IMR-90 (cell line): ENCODE results near the gene UTF1. TPM values are rescaled to one million over a fixed set of nuclear protein-coding genes. Genes with fewer than 3 reads are reported as not detected.

Experiments used
- ATAC-seq: fragments of 200-7000 bp; cut with Tn5 transposase; 2 replicates; pipeline ENCODE4 v1.9.1; 2020; ENCODE audit warnings: low read depth, mild to moderate bottlenecking, moderate library complexity
- BruUV-seq: library from RNA; stranded (reverse); fragments of 400-500 nt; replicated peaks from 2 replicates; lab custom pipeline; 2021; lab: Mats Ljungman, UMichigan
- CTCF ChIA-PET: fragments of 300-600 bp; formaldehyde crosslinking; extraction: SDS; loops from one replicate; lab custom pipeline; 2021; ENCODE audit warnings: antibody characterized with exemption; lab: Yijun Ruan, JAX
- POLR2A ChIA-PET: fragments of 300-600 bp; sonication (Branson Sonifier 250); formaldehyde crosslinking; loops from one replicate; lab custom pipeline; 2022; ENCODE audit warnings: antibody characterized with exemption; ENCODE audit not compliant: unreplicated experiment; lab: Charles Lee
- DNase-seq: peaks from one replicate; pipeline ENCODE4 v3.0.0; 2013
- H2AFZ ChIP-seq: replicated peaks from 2 replicates; pipeline ENCODE3; 2013; ENCODE audit warnings: low read length, mild to moderate bottlenecking; ENCODE audit not compliant: poor library complexity
- H2AK5ac ChIP-seq: 2 replicates; pipeline ENCODE4 v1.6.1; 2013; ENCODE audit warnings: low read depth, low read length, inconsistent platforms
- H2AK9ac ChIP-seq: replicated peaks from 2 replicates; pipeline ENCODE3; 2013; ENCODE audit warnings: mild to moderate bottlenecking, low read depth, low read length, moderate library complexity; ENCODE audit not compliant: poor library complexity
- H2BK120ac ChIP-seq: 2 replicates; pipeline ENCODE4 v1.6.1; 2013; ENCODE audit warnings: low read depth, low read length, inconsistent platforms
- H2BK15ac ChIP-seq: 3 replicates; pipeline ENCODE4 v1.6.1; 2013; ENCODE audit warnings: low read depth, low read length, inconsistent platforms
- H2BK20ac ChIP-seq: 2 replicates; pipeline ENCODE4 v1.6.1; 2013; ENCODE audit warnings: low read depth, mild to moderate bottlenecking, inconsistent platforms, low read length, moderate library complexity
- H2BK5ac ChIP-seq: 2 replicates; pipeline ENCODE4 v1.6.1; 2013; ENCODE audit warnings: mild to moderate bottlenecking, low read depth, low read length, inconsistent platforms; ENCODE audit not compliant: poor library complexity, severe bottlenecking
- H3K14ac ChIP-seq: replicated peaks from 2 replicates; pipeline ENCODE4 v1.6.1; 2013; ENCODE audit warnings: low read depth, low read length, inconsistent platforms
- H3K18ac ChIP-seq: 2 replicates; pipeline ENCODE4 v1.6.1; 2013; ENCODE audit warnings: low read depth, low read length, control low read depth
- H3K23ac ChIP-seq: 2 replicates; pipeline ENCODE4 v1.6.1; 2013; ENCODE audit warnings: low read depth, low read length, inconsistent platforms
- H3K27ac ChIP-seq: 2 replicates; pipeline ENCODE4 v1.5.1; 2013; ENCODE audit warnings: mild to moderate bottlenecking, control low read depth, low read length; ENCODE audit not compliant: insufficient read depth
- H3K27me3 ChIP-seq: 2 replicates; pipeline ENCODE4 v1.6.1; 2013; ENCODE audit warnings: low read length; ENCODE audit not compliant: control insufficient read depth, insufficient read depth
- H3K36me3 ChIP-seq: 2 replicates; pipeline ENCODE4 v1.6.1; 2013; ENCODE audit warnings: low read length, mixed read lengths; ENCODE audit not compliant: control insufficient read depth, insufficient read depth
- H3K4ac ChIP-seq: 2 replicates; pipeline ENCODE4 v1.6.1; 2013; ENCODE audit warnings: low read depth, low read length, inconsistent platforms
- H3K4me1 ChIP-seq: 2 replicates; pipeline ENCODE4 v1.6.1; 2013; ENCODE audit warnings: low read length, mixed read lengths; ENCODE audit not compliant: control insufficient read depth, insufficient read depth
- H3K4me2 ChIP-seq: 2 replicates; pipeline ENCODE4 v1.6.1; 2013; ENCODE audit warnings: low read depth, mild to moderate bottlenecking, control low read depth, low read length, moderate library complexity
- H3K4me3 ChIP-seq: 2 replicates; pipeline ENCODE4 v1.5.1; 2013; ENCODE audit warnings: low read depth, mild to moderate bottlenecking, control low read depth, low read length, moderate library complexity; ENCODE audit not compliant: insufficient read depth
- H3K56ac ChIP-seq: 2 replicates; pipeline ENCODE4 v1.6.1; 2013; ENCODE audit warnings: low read length, inconsistent platforms; ENCODE audit not compliant: insufficient read depth; ENCODE audit errors: extremely low read depth
- H3K79me1 ChIP-seq, 2 experiments: 2 replicates each; pipeline ENCODE4 v1.6.1; 2013; ENCODE audit warnings: low read length in 2 of 2, inconsistent platforms in 1 of 2, low read depth in 1 of 2
- H3K9ac ChIP-seq: 2 replicates; pipeline ENCODE4 v1.6.1; 2013; ENCODE audit warnings: low read depth, low read length, control low read depth
- H3K9me1 ChIP-seq: 2 replicates; pipeline ENCODE4 v1.6.1; 2013; ENCODE audit warnings: low read length, inconsistent platforms; ENCODE audit not compliant: insufficient read depth
- H3K9me3 ChIP-seq: 2 replicates; pipeline ENCODE4 v1.6.1; 2013; ENCODE audit warnings: low read length; ENCODE audit not compliant: control insufficient read depth, insufficient read depth
- H4K20me1 ChIP-seq: 2 replicates; pipeline ENCODE4 v1.6.1; 2013; ENCODE audit warnings: low read length, inconsistent platforms; ENCODE audit not compliant: insufficient read depth
- H4K5ac ChIP-seq: 2 replicates; pipeline ENCODE4 v1.6.1; 2013; ENCODE audit warnings: mild to moderate bottlenecking, low read depth, low read length, control low read depth
- H4K8ac ChIP-seq, 2 experiments: 2 replicates each; pipeline ENCODE4 v1.6.1; 2013; ENCODE audit warnings: low read depth in 2 of 2, low read length in 2 of 2, control low read depth in 1 of 2, inconsistent platforms in 1 of 2
- H4K91ac ChIP-seq: 2 replicates; pipeline ENCODE4 v1.6.1; 2013; ENCODE audit warnings: low read depth, low read length, inconsistent platforms; ENCODE audit not compliant: insufficient read depth
- BHLHE40 ChIP-seq: fragments of 150-350 bp; IDR thresholded peaks from 2 replicates; pipeline ENCODE4 v1.6.1; 2016; ENCODE audit warnings: mild to moderate bottlenecking, low read depth, low read length
- CEBPB ChIP-seq: IDR thresholded peaks from 2 replicates; pipeline ENCODE4 v1.6.1; 2012; ENCODE audit warnings: low read depth, low read length, improper control_type of control experiment
- FOS ChIP-seq: fragments of 150-350 bp; IDR thresholded peaks from 2 replicates; pipeline ENCODE4 v1.6.1; 2016; ENCODE audit warnings: low read depth, low read length
- MAFK ChIP-seq: IDR thresholded peaks from 2 replicates; pipeline ENCODE4 v1.6.1; 2012; ENCODE audit warnings: low read depth, low read length, improper control_type of control experiment
- MXI1 ChIP-seq: IDR thresholded peaks from 2 replicates; pipeline ENCODE4 v1.6.1; 2012; ENCODE audit warnings: low read depth, mild to moderate bottlenecking, low read length, moderate library complexity, borderline replicate concordance
- NFE2L2 ChIP-seq: fragments of 150-350 bp; IDR thresholded peaks from 2 replicates; pipeline ENCODE4 v1.6.1; 2016; ENCODE audit warnings: low read depth, mild to moderate bottlenecking, low read length
- POLR2A ChIP-seq: IDR thresholded peaks from 2 replicates; pipeline ENCODE4 v1.6.1; 2012; ENCODE audit warnings: mild to moderate bottlenecking, low read depth, low read length
- RAD21 ChIP-seq: IDR thresholded peaks from 2 replicates; pipeline ENCODE4 v1.6.1; 2012; ENCODE audit warnings: low read length, improper control_type of control experiment
- RCOR1 ChIP-seq: IDR thresholded peaks from 2 replicates; pipeline ENCODE4 v1.6.1; 2012; ENCODE audit warnings: mild to moderate bottlenecking, low read length, improper control_type of control experiment; ENCODE audit not compliant: insufficient replicate concordance
- RFX5 ChIP-seq: IDR thresholded peaks from 2 replicates; pipeline ENCODE4 v1.8.0; 2012; ENCODE audit warnings: low read depth, mild to moderate bottlenecking, low read length, moderate library complexity
- SMC3 ChIP-seq: fragments of 150-350 bp; IDR thresholded peaks from 2 replicates; pipeline ENCODE4 v1.6.1; 2016; ENCODE audit warnings: low read depth, mild to moderate bottlenecking, antibody characterized with exemption, low read length, moderate library complexity
- WGBS, 2 experiments: methylation state at CpG; one replicate each; pipeline versions ENCODE4 v1.1.5 to v1.1.7; 2013; ENCODE audit warnings: missing lambda C conversion rate in 2 of 2; ENCODE audit not compliant: insufficient read length in 1 of 2; ENCODE audit errors: extremely low coverage in 2 of 2; 5-methylcytosine and 5-hydroxymethylcytosine counted together
- dilution Hi-C: fragments of 300-500 bp; cut with HindIII; formaldehyde crosslinking; loops from one replicate; pipeline ENCODE4 v1.14.3; 2018; ENCODE audit warnings: low sequenced_read_pairs; ENCODE audit not compliant: unreplicated experiment
- in situ Hi-C: fragments of 300-500 bp; cut with MboI; formaldehyde crosslinking; loops from 3 replicates; pipeline ENCODE4 v1.14.3; 2019; ENCODE audit warnings: low sequenced_read_pairs, inconsistent platforms, mixed read lengths
- intact Hi-C: fragments of 100-400 bp; cut with micrococcal nuclease; formaldehyde crosslinking; loops from 2 replicates; pipeline ENCODE4 v1.10.0; 2022
- polyA plus RNA-seq, 3 experiments: library from polyadenylated mRNA; depleted of rRNA; stranded (reverse); fragments of >200 nt; gene quantifications; 2 replicates each; pipeline ENCODE4 v1.2.3, GENCODE V29; 2012; ENCODE audit warnings: low replicate concordance in 1 of 3
- total RNA-seq: library from RNA; depleted of rRNA; stranded (reverse); fragments of >200 nt; gene quantifications from 2 replicates; pipeline ENCODE4 v1.2.3, GENCODE V29; 2012
- TF ChIP-seq, protein P1 (sequence below): fragments of 150-350 bp; IDR thresholded peaks from 2 replicates; pipeline ENCODE4 v1.6.1; 2017; ENCODE audit warnings: mild to moderate bottlenecking, antibody characterized with exemption, low read length, low read depth
- TF ChIP-seq, protein P2 (sequence below): conservative IDR thresholded peaks from 2 replicates; pipeline ENCODE4 v1.5.1; 2012; ENCODE audit warnings: mild to moderate bottlenecking, low read depth, low read length, improper control_type of control experiment
- TF ChIP-seq, protein P3 (sequence below): fragments of 150-350 bp; IDR thresholded peaks from 2 replicates; pipeline ENCODE4 v1.6.1; 2016; ENCODE audit warnings: low read depth, mild to moderate bottlenecking, low read length, moderate library complexity, borderline replicate concordance

The UTF1 gene
- total and polyA plus RNA-seq, 2 of the 4 experiments (the other 2 are of a cell fraction) = not detected

DNA sequence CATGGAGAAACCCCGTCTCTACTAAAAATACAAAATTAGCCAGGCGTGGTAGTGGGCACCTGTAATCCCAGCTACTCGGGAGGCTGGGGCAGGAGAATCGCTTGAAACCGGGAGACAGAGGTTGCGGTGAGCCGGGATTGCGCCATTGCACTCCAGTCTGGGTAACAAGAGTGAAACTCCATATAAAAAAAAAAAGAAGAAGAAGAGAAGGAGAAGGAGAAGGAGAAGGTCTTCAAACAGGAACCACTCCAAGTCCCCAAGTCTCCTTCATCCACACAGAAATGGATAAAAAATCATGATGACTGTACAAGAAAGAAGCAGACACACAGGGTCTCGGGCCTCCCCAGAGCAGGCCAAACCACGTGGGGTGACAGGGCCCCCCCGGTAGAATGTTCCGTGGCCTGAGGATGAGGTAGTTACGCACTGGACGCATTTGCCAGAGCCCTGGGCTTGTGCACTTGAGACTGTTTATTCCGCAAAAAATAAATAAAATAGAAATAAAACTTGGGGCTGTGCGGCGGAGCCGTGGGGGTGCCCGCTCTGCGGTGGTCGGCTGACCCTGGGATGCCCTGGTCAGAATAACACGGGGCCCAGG lies 23.4 kb downstream of the UTF1 start:
- H3K9me1 ChIP-seq = no peaks in the 10 kb centered on the region
- H3K9ac ChIP-seq = no peak overlapping the region
- dilution Hi-C loops (no loop called here), in situ Hi-C loops (loop anchor here (25.0 kb wide), 1 partner anchor 591 kb away; no protein-coding TSS in a partner anchor), intact Hi-C loops (no loop called here)
- H4K20me1 ChIP-seq = no peaks in the 10 kb centered on the region
- H2AK5ac ChIP-seq = no peak overlapping the region
- H3K4ac ChIP-seq = no peak overlapping the region
- DNase-seq = no peak
- H3K56ac ChIP-seq = no peak overlapping the region
- H3K27ac ChIP-seq = no peak overlapping the region
- H2BK5ac ChIP-seq = no peak overlapping the region
- no peaks in the 10 kb centered on the region for H3K9me3 ChIP-seq
- H3K4me3 ChIP-seq = no peak overlapping the region
- TF ChIP-seq FOS (no peak), MXI1 (no peak), RAD21 (no peak), BHLHE40 (no peak), NFE2L2 (no peak), SMC3 (no peak), MAFK (no peak), POLR2A (no peak), RFX5 (no peak), CEBPB (no peak), RCOR1 (no peak)
- TF ChIP-seq, protein P1, sequence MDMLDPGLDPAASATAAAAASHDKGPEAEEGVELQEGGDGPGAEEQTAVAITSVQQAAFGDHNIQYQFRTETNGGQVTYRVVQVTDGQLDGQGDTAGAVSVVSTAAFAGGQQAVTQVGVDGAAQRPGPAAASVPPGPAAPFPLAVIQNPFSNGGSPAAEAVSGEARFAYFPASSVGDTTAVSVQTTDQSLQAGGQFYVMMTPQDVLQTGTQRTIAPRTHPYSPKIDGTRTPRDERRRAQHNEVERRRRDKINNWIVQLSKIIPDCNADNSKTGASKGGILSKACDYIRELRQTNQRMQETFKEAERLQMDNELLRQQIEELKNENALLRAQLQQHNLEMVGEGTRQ = no peak
- TF ChIP-seq, protein P2, sequence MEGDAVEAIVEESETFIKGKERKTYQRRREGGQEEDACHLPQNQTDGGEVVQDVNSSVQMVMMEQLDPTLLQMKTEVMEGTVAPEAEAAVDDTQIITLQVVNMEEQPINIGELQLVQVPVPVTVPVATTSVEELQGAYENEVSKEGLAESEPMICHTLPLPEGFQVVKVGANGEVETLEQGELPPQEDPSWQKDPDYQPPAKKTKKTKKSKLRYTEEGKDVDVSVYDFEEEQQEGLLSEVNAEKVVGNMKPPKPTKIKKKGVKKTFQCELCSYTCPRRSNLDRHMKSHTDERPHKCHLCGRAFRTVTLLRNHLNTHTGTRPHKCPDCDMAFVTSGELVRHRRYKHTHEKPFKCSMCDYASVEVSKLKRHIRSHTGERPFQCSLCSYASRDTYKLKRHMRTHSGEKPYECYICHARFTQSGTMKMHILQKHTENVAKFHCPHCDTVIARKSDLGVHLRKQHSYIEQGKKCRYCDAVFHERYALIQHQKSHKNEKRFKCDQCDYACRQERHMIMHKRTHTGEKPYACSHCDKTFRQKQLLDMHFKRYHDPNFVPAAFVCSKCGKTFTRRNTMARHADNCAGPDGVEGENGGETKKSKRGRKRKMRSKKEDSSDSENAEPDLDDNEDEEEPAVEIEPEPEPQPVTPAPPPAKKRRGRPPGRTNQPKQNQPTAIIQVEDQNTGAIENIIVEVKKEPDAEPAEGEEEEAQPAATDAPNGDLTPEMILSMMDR = no peak
- TF ChIP-seq, protein P3, sequence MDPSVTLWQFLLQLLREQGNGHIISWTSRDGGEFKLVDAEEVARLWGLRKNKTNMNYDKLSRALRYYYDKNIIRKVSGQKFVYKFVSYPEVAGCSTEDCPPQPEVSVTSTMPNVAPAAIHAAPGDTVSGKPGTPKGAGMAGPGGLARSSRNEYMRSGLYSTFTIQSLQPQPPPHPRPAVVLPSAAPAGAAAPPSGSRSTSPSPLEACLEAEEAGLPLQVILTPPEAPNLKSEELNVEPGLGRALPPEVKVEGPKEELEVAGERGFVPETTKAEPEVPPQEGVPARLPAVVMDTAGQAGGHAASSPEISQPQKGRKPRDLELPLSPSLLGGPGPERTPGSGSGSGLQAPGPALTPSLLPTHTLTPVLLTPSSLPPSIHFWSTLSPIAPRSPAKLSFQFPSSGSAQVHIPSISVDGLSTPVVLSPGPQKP = no peak
- no peak overlapping the region for H3K18ac ChIP-seq
- H3K79me1 ChIP-seq = no peaks in the 10 kb centered on the region
- CTCF ChIA-PET = no interaction called here
- H3K4me1 ChIP-seq = peaks cover 3% of the 10 kb centered on the region
- 76% methylated on average over 5 of the region's 22 CpGs; no CpG with 5 or more reads in 1 of the 2 experiments for WGBS, 2 experiments
- H3K4me2 ChIP-seq = no peak overlapping the region
- POLR2A ChIA-PET = no interaction called here
- no peak overlapping the region for H2BK120ac ChIP-seq
- H4K91ac ChIP-seq = no peak overlapping the region
- peaks cover 12% of the 10 kb centered on the region for H3K27me3 ChIP-seq
- no peak overlapping the region for H2BK15ac ChIP-seq
- BruUV-seq = no TSS peak
- H2AFZ ChIP-seq = no peak overlapping the region
- no peaks in the 10 kb centered on the region for H3K36me3 ChIP-seq
- H2BK20ac ChIP-seq = no peak overlapping the region
- no peak overlapping the region for H3K23ac ChIP-seq
- no peak for ATAC-seq
- H4K5ac ChIP-seq = no peak overlapping the region
- H4K8ac ChIP-seq = no peak overlapping the region
- no peak overlapping the region for H2AK9ac ChIP-seq
- no peak overlapping the region for H3K14ac ChIP-seq
